ENCODE data around the gene TBL3.

Gene TBL3

DNA sequence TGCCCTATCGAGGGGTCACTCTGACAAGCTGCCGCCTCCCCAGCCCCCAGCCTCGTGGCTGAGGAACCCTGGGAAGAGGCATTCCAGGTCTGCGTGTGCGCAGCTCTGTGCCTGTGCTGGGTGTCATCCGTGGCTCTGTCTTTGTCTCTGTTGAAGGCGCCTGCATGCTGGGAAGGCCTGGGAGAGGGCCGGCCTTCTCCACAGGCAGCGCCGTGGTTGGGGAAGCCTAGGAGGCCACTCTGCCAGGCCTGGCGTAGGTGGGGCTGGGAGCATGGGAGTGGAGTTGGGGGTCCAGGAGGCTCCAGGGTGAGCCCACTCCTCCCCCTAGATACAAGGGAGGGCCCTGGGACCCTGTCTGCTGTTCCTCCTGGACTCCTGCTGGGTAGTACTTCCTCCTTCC, 58.2 kb downstream of the TBL3 start:
- Histone ChIP-seq H3K9me2 (replicated peaks; ENCODE audit: insufficient read depth, low read length) (no peaks in the 10 kb centered on the region), H3K4me3 (ENCODE audit: low read length) (no peak overlapping the region), H3K79me2 (ENCODE audit: low read length) (no peaks in the 10 kb centered on the region), H3K9ac (ENCODE audit: low read length) (no peak overlapping the region), H3K27ac (ENCODE audit: low read length) (no peak overlapping the region), H4K20me1 (ENCODE audit: insufficient read depth, low read length) (no peaks in the 10 kb centered on the region), H3K27me3 (replicated peaks; ENCODE audit: insufficient read depth, low read length) (peaks cover 49% of the 10 kb centered on the region), H3K36me3 (replicated peaks; ENCODE audit: insufficient read depth, low read length) (no peaks in the 10 kb centered on the region), H3K4me1 (ENCODE audit: low read length) (peaks cover 4% of the 10 kb centered on the region; the same call in 1 of the 2 replicates), H3F3A (ENCODE audit: insufficient read depth, low read length) (no peaks in the 10 kb centered on the region; the same call in 1 of the 2 replicates), H2AFZ (ENCODE audit: low read length) (no peak overlapping the region), H3K4me2 (ENCODE audit: low read depth, low read length) (no peak overlapping the region), H3K9me3 (replicated peaks; ENCODE audit: insufficient read depth, low read length) (no peaks in the 10 kb centered on the region)
- TF ChIP-seq, protein P1, sequence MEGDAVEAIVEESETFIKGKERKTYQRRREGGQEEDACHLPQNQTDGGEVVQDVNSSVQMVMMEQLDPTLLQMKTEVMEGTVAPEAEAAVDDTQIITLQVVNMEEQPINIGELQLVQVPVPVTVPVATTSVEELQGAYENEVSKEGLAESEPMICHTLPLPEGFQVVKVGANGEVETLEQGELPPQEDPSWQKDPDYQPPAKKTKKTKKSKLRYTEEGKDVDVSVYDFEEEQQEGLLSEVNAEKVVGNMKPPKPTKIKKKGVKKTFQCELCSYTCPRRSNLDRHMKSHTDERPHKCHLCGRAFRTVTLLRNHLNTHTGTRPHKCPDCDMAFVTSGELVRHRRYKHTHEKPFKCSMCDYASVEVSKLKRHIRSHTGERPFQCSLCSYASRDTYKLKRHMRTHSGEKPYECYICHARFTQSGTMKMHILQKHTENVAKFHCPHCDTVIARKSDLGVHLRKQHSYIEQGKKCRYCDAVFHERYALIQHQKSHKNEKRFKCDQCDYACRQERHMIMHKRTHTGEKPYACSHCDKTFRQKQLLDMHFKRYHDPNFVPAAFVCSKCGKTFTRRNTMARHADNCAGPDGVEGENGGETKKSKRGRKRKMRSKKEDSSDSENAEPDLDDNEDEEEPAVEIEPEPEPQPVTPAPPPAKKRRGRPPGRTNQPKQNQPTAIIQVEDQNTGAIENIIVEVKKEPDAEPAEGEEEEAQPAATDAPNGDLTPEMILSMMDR (IDR thresholded peaks at IDR 0.05; ENCODE audit: low read length): no peak
- no peak for TF ChIP-seq EZH2phosphoT487 (IDR thresholded peaks at IDR 0.05; ENCODE audit: low read length)
- no peak for TF ChIP-seq EZH2 (optimal IDR thresholded peaks at IDR 0.05; ENCODE audit: low read depth, low read length)
- DNase-seq: no peak

DNA sequence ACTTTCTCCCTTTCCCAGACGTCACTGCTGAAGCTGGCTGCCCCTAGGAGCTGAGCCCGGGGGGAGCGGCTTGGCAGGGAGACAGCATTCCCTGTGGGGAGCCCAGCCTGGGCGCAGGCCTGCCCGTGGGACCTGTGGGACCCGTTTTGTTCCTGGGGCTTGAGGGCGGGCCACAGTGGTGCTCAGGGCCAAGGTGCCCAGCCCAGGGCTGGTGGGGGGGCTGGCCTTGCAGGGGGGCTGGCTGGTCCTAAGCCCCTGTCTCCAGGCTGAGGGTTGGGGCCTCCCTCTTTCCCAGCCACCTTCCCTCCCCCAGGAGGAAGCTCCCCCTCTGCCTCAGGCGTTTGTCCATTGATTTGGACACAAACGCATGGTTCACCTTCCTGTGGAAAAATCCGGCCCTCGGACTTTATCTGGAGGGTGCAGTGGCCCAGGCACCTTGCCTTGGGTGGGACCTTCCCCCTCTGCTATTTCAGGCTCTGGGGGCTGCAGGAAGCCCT, 59.3 kb downstream of the TBL3 start:
- Histone ChIP-seq H3K9me2 (replicated peaks; ENCODE audit: insufficient read depth, low read length) (no peaks in the 10 kb centered on the region), H3K27me3 (replicated peaks; ENCODE audit: insufficient read depth, low read length) (peaks cover 48% of the 10 kb centered on the region), H3K4me1 (ENCODE audit: low read length) (peaks cover 4% of the 10 kb centered on the region; the same call in 1 of the 2 replicates), H4K20me1 (ENCODE audit: insufficient read depth, low read length) (no peaks in the 10 kb centered on the region), H2AFZ (ENCODE audit: low read length) (no peak overlapping the region), H3K4me2 (ENCODE audit: low read depth, low read length) (no peak overlapping the region), H3F3A (ENCODE audit: insufficient read depth, low read length) (no peaks in the 10 kb centered on the region; the same call in 1 of the 2 replicates), H3K27ac (ENCODE audit: low read length) (no peak overlapping the region), H3K9ac (ENCODE audit: low read length) (no peak overlapping the region), H3K79me2 (ENCODE audit: low read length) (no peaks in the 10 kb centered on the region), H3K4me3 (ENCODE audit: low read length) (no peak overlapping the region), H3K9me3 (replicated peaks; ENCODE audit: insufficient read depth, low read length) (no peaks in the 10 kb centered on the region), H3K36me3 (replicated peaks; ENCODE audit: insufficient read depth, low read length) (no peaks in the 10 kb centered on the region)
- DNase-seq: no peak
- TF ChIP-seq, protein P1 (IDR thresholded peaks at IDR 0.05; ENCODE audit: low read length): no peak
- no peak for TF ChIP-seq EZH2phosphoT487 (IDR thresholded peaks at IDR 0.05; ENCODE audit: low read length)
- TF ChIP-seq EZH2 (optimal IDR thresholded peaks at IDR 0.05; ENCODE audit: low read depth, low read length): no peak

Data from MM.1S (cell line).